Heart left ventricle (tissue), 13 donors: ENCODE results near the gene KLK13.

Experiments used
- CTCF ChIP-seq, 12 donors: fragments of 200-600 bp; sonication (generic) in 4 of 12; IDR thresholded peaks; one replicate each; pipeline versions ENCODE4 v1.5.0 to v1.8.0; 2018 to 2022; ENCODE audit warnings: antibody characterized with exemption in 12 of 12, mild to moderate bottlenecking in 5 of 12
- POLR2A ChIP-seq, 2 donors: fragments of 450-650 bp; IDR thresholded peaks; one replicate each; pipeline ENCODE4 v1.6.1; 2017; ENCODE audit warnings: antibody characterized with exemption in 2 of 2, mild to moderate bottlenecking in 2 of 2, moderate library complexity in 2 of 2
- donor health status: ischemic (EF 13 %, LVEDD 7.1; RV severe dilation, severe dysfunction).
- donor health status: DM: no; HTN: yes; CAD: no.
- donor health status: DM: no; HTN: no; CAD: no.
- donor health status: ischemic (EF 25% LVEDD 6.9; RV normal size, moderate dysfunction).
- donor health status: ischemic (EF 25% LVEDD 5.7; RV mildly dilated, moderate dysfunction).
- donor health status: ischemic (EF 35%, LVEDD 5.7; RV mildly dilated, moderate dysfunction).
- donor health status: nonischemic (EF 11% LVEDD 7.7; RV severe dilation, severe dysfunction).
- donor health status: DM: yes; HTN: yes; CAD: no.
- donor health status: PGD.
- donor health status: ischemic (EF 29% LVEDD 5.4; RV normal size, mild dysfunction).
- donor health status: nonischemic (EF 23%, LVEDD 6.1; RV moderate dilation, normal function).

GRCh38 chr19:51019544-51019925 lies 45.4 kb downstream of the KLK13 start, which contains the start of gene KLK10:
- TF ChIP-seq POLR2A (IDR thresholded peaks at IDR 0.05) (no peak), CTCF (IDR thresholded peaks at IDR 0.05) (no peak)
